HCT116 (cell line): ENCODE data around the gene RAPGEF1. TPM values are rescaled to one million over a fixed set of nuclear protein-coding genes. Genes with fewer than 3 reads are reported as not detected.

Experiments used
- ATAC-seq: fragments of 200-7000 bp; cut with Tn5 transposase; 2 replicates; pipeline ENCODE4 v1.9.1; 2020; ENCODE audit warnings: mild to moderate bottlenecking, moderate library complexity
- BruUV-seq: library from RNA; stranded (reverse); fragments of 400-500 nt; replicated peaks from 2 replicates; lab custom pipeline; 2021; lab: Mats Ljungman, UMichigan
- CTCF ChIA-PET: fragments of 300-600 bp; sonication (Branson Sonifier 250); formaldehyde crosslinking; loops from one replicate; lab custom pipeline; 2021; ENCODE audit warnings: antibody characterized with exemption; lab: Charles Lee
- POLR2A ChIA-PET: fragments of 300-600, 350-600 bp; sonication (Branson Sonifier 250); formaldehyde crosslinking; loops from one replicate; lab custom pipeline; 2021; ENCODE audit warnings: antibody characterized with exemption; lab: Charles Lee
- RAD21 ChIA-PET, 2 experiments: fragments of 300-600 bp; sonication (Branson Sonifier 250); formaldehyde crosslinking; loops; one replicate each; lab custom pipeline; 2023; ENCODE audit warnings: low total read pairs in 2 of 2; ENCODE audit not compliant: uncharacterized antibody in 2 of 2, unreplicated experiment in 2 of 2, low non-redundant PET in 1 of 2; lab: Charles Lee
- DNase-seq: peaks from one replicate; pipeline ENCODE4 v3.0.0-alpha.2; 2010; ENCODE audit warnings: low read depth, low spot score
- H2AFZ ChIP-seq: fragments of 200-600 bp; shearing (Covaris generic), sonication (generic); 2 replicates; pipeline ENCODE4 v1.6.1; 2017; ENCODE audit warnings: low read depth, mixed run types, mixed read lengths, antibody characterized with exemption, low read length; ENCODE audit not compliant: poor library complexity, severe bottlenecking
- H3K27ac ChIP-seq: 2 replicates; pipeline ENCODE4 v1.5.1; 2012; ENCODE audit warnings: low read depth, low read length
- H3K27me3 ChIP-seq: fragments of 200-600 bp; sonication (generic); 2 replicates; pipeline ENCODE4 v1.6.1; 2016; ENCODE audit warnings: mixed run types, low read length, mixed read lengths; ENCODE audit not compliant: insufficient read depth
- H3K36me3 ChIP-seq, 2 experiments: fragments of 200-500 bp in 1 of 2; fragments of 200-600 bp in 1 of 2; sonication (Bioruptor generic) in 1 of 2; sonication (generic) in 1 of 2; 2 replicates each; pipeline versions ENCODE4 v1.5.1 to v1.6.1; 2014 to 2016; ENCODE audit warnings: low read length in 2 of 2, inconsistent platforms in 1 of 2, mixed read lengths in 1 of 2, mixed run types in 1 of 2; ENCODE audit not compliant: insufficient read depth in 2 of 2, control insufficient read depth in 1 of 2
- H3K4me1 ChIP-seq, 2 experiments: fragments of 200-600 bp in 1 of 2; sonication (generic) in 1 of 2; 2 replicates each; pipeline versions ENCODE4 v1.5.1 to v1.6.1; 2012 to 2017; ENCODE audit warnings: low read length in 2 of 2, inconsistent platforms in 1 of 2, mild to moderate bottlenecking in 1 of 2, mixed read lengths in 1 of 2, mixed run types in 1 of 2, moderate library complexity in 1 of 2; ENCODE audit not compliant: insufficient read depth in 2 of 2, control insufficient read depth in 1 of 2
- H3K4me2 ChIP-seq: fragments of 200-600 bp; sonication (generic); 2 replicates; pipeline ENCODE4 v1.6.1; 2017; ENCODE audit warnings: mixed run types, low read length, mixed read lengths
- H3K4me3 ChIP-seq, 2 experiments: fragments of 200-600 bp in 1 of 2; sonication (generic) in 1 of 2; replicated peaks in 1 of 2; 2 replicates each; pipeline ENCODE4 v1.5.1; 2011 to 2016; ENCODE audit warnings: low read length in 2 of 2, control low read depth in 1 of 2, low read depth in 1 of 2, mild to moderate bottlenecking in 1 of 2, mixed read lengths in 1 of 2, mixed run types in 1 of 2
- H3K79me2 ChIP-seq: fragments of 200-600 bp; sonication (generic); 2 replicates; pipeline ENCODE4 v1.6.1; 2017; ENCODE audit warnings: mild to moderate bottlenecking, mixed run types, low read length, moderate library complexity, mixed read lengths; ENCODE audit not compliant: insufficient read depth
- H3K9ac ChIP-seq: fragments of 200-600 bp; sonication (generic); 2 replicates; pipeline ENCODE4 v1.6.1; 2016; ENCODE audit warnings: low read length, mixed read lengths
- H3K9me2 ChIP-seq: fragments of 200-600 bp; sonication (generic), shearing (Covaris generic); 2 replicates; pipeline ENCODE4 v1.6.1; 2017; ENCODE audit warnings: mixed run types, mild to moderate bottlenecking, moderate library complexity; ENCODE audit not compliant: insufficient read depth
- H3K9me3 ChIP-seq, 2 experiments: fragments of 200-500 bp in 1 of 2; fragments of 200-600 bp in 1 of 2; sonication (Bioruptor generic) in 1 of 2; sonication (generic) in 1 of 2; 2 replicates each; pipeline ENCODE4 v1.6.1; 2014 to 2017; ENCODE audit warnings: low read length in 2 of 2, mixed read lengths in 2 of 2, inconsistent platforms in 1 of 2, low read depth in 1 of 2, mild to moderate bottlenecking in 1 of 2, mixed run types in 1 of 2, moderate library complexity in 1 of 2; ENCODE audit not compliant: control insufficient read depth in 1 of 2, insufficient read depth in 1 of 2
- H4K20me1 ChIP-seq: fragments of 200-600 bp; sonication (generic), shearing (Covaris generic); 2 replicates; pipeline ENCODE4 v1.6.1; 2017; ENCODE audit warnings: mixed run types, mild to moderate bottlenecking, moderate library complexity; ENCODE audit not compliant: insufficient read depth
- EGR1 ChIP-seq: IDR thresholded peaks from 2 replicates; pipeline ENCODE4 v1.6.1; 2012; ENCODE audit warnings: low read depth
- FOSL1 ChIP-seq: IDR thresholded peaks from 2 replicates; pipeline ENCODE4 v1.6.1; 2012; ENCODE audit warnings: low read depth
- JUND ChIP-seq: IDR thresholded peaks from 2 replicates; pipeline ENCODE4 v1.6.1; 2012
- SRF ChIP-seq: IDR thresholded peaks from 2 replicates; pipeline ENCODE4 v1.6.1; 2012; ENCODE audit warnings: low read depth
- intact Hi-C: fragments of 100-400 bp; cut with micrococcal nuclease; formaldehyde crosslinking; loops from 2 replicates; pipeline ENCODE4 v1.10.0; 2022
- total RNA-seq: library from RNA; stranded (reverse); gene quantifications from one replicate; pipeline ENCODE4 v1.2.1, GENCODE V29; 2021; ENCODE audit not compliant: unreplicated experiment

Gene RAPGEF1
- total RNA-seq, 1 experiment from 2014 or later = 43.0 TPM

DNA sequence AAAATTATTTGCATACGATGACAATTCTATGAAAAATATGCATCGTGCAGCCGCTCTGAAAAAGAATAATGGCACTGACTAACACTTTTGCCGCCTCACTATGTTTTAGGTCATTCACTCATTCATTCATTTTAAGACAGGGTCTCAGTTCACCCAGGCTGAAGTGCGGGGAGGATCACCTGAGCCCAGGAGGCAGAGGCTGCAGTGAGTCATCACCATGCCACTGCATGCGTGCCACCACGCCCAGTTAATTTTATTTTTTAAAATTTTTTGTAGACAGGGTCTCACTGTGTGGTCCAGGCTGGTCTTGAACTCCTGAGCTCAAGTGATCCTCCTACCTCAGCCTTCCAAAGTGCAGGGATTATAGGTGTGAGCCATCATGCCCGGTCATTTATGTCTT, 37.0 kb downstream of the RAPGEF1 start:
- H3K4me3 ChIP-seq = no peak overlapping the region
- no peak overlapping the region for H3K27ac ChIP-seq
- intact Hi-C loops = no loop called here
- H3K9me3 ChIP-seq = no peaks in the 10 kb centered on the region
- peaks cover 29 to 40% of the 10 kb centered on the region in 2 experiments for H3K4me1 ChIP-seq
- H3K9me2 ChIP-seq = no peaks in the 10 kb centered on the region
- no TSS peak for BruUV-seq
- peak overlapping the region; percentile 59 for H3K4me2 ChIP-seq
- DNase-seq (no peak), ATAC-seq (peak; percentile 83)
- no peak overlapping the region for H2AFZ ChIP-seq
- TF ChIP-seq FOSL1 (peak; percentile 58), EGR1 (no peak), JUND (peak; percentile 52; the same call in 1 of the 2 replicates)
- peaks cover 50% of the 10 kb centered on the region for H3K79me2 ChIP-seq
- CTCF ChIA-PET = no interaction called here
- POLR2A ChIA-PET = no interaction called here
- RAD21 ChIA-PET = no interaction called here
- H3K9ac ChIP-seq = 0 out of 2 replicates have a peak overlapping the region, but pooled peaks have one; percentile 5
- H3K36me3 ChIP-seq = no peaks in the 10 kb centered on the region
- H4K20me1 ChIP-seq = peaks cover 8% of the 10 kb centered on the region; the same call in 1 of the 2 replicates
- H3K27me3 ChIP-seq = no peaks in the 10 kb centered on the region

DNA sequence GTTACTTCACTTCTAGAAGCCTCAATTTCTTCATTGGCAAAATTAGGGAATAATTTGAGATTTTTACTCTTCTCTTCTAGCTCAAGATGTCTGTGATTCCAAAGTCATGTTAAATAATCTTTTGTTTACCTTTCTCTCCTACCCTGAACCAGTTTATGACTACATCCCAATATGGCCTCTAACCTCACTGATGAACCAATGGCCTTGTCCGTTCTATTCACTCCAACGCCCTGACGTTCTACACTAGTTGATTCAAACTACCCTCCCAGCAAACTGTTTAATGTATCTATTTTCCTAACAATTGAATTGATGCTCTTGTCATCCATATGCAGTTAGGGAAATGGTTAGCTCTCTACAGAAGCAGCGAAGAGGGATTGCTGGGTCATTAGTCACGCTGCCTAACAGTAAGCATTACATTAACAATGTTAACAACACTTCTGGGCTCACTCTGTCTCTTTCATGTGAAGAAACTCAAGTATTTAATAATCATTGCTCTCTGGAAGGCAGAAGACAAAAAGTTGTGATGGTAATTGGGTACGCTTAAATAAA, 38.0 kb downstream of the RAPGEF1 start:
- DNase-seq = no peak

More for the DNA sequence above, 38.0 kb downstream of the RAPGEF1 start:
- Histone ChIP-seq H3K79me2 (peaks cover 45% of the 10 kb centered on the region), H2AFZ (no peak overlapping the region), H3K4me3 (no peak overlapping the region), H3K36me3 (no peaks in the 10 kb centered on the region), H4K20me1 (peaks cover 8% of the 10 kb centered on the region; the same call in 1 of the 2 replicates), H3K27ac (no peak overlapping the region), H3K9me2 (no peaks in the 10 kb centered on the region), H3K9ac (no peak overlapping the region), H3K4me2 (peak overlapping the region; percentile 59; the same call in 1 of the 2 replicates), H3K27me3 (no peaks in the 10 kb centered on the region), H3K4me1 (peaks cover 26 to 34% of the 10 kb centered on the region in 2 experiments), H3K9me3 (no peaks in the 10 kb centered on the region)
- RAD21 ChIA-PET = no interaction called here
- POLR2A ChIA-PET = no interaction called here
- intact Hi-C loops = no loop called here
- no peak for TF ChIP-seq SRF
- ATAC-seq = no peak
- CTCF ChIA-PET = no interaction called here
- no TSS peak for BruUV-seq
